ENCODE measurements around the gene PHLDA3.

GRCh38 chr1:201459052-201459451 is 9.9 kb downstream of the PHLDA3 start:
- TF ChIP-seq CTCF (IDR thresholded peaks at IDR 0.05 in 4 of 5, conservative IDR thresholded peaks at IDR 0.05 in 1 of 5) (no peak), POLR2A (IDR thresholded peaks at IDR 0.05) (no peak)
